ENCODE data around the gene GFRA3. TPM values are rescaled to one million over a fixed set of nuclear protein-coding genes. Genes with fewer than 3 reads are reported as not detected.

Gene GFRA3, protein sequence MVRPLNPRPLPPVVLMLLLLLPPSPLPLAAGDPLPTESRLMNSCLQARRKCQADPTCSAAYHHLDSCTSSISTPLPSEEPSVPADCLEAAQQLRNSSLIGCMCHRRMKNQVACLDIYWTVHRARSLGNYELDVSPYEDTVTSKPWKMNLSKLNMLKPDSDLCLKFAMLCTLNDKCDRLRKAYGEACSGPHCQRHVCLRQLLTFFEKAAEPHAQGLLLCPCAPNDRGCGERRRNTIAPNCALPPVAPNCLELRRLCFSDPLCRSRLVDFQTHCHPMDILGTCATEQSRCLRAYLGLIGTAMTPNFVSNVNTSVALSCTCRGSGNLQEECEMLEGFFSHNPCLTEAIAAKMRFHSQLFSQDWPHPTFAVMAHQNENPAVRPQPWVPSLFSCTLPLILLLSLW
- not detected in 2 replicates for total RNA-seq

GRCh38 chr5:138274189-138274853 lies at the start of gene GFRA3:
GFRA3 (minus strand) TSS chr5:138274621; CDS start chr5:138274424, 197 bp downstream.

DNA sequence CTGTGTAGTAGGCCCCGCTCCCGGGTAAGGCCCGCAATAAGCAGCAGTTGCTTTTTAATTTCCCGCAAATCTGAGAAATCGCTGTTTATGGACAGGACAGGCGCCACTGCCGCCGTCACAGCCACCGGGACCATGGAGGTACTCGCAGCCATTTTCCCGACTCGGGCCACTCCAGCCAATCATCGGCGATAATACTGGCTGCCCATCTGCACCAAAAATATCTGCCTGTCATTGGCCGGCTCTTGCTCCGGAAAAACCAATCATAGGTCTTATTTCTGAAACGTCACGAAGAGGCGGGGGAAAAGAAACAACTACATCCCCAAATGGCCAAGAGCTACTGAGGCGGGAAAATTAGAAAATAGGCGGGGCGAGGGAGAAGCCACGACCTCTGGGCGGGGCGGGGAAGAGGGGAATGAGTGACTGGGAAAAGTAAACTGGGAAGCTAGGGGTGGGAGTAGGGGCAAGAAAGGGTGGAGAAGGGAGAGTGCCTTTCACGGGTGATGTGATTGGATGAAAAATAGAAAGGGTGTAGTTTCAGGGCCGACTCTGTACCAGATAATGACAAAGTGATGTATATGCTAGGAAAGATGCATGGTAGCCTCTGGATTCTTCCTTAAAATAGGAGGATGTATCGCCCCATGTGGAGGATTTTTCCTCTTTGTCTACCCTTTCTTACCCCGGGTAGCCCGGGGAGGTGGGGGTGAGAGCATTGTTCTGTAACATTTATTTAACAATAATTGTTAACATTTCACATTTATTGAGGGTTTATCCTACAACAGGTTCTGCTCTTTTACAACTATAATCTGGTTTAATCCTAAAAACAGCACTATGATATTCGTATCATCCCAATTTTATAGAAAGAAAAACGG lies 61.0 kb downstream of the GFRA3 start, which contains the start of gene CDC23:
Gene CDC23 (minus strand): TSS at position 163 of the 869 bp plus-strand sequence. CDS start 11 bp downstream, at position 152.

Other genes with a start within 250 kb of the GFRA3 start
- gene FAM13B, start 241.5 kb downstream of the GFRA3 start, total RNA-seq, result 28.5 and 33.1 TPM in 2 replicates
- not detected in 2 replicates for gene WNT8A, start 190.6 kb downstream of the GFRA3 start, total RNA-seq
- gene NME5, start 135.2 kb downstream of the GFRA3 start, total RNA-seq, result 1.1 and 1.6 TPM in 2 replicates
- gene BRD8, start 96.0 kb downstream of the GFRA3 start, total RNA-seq, result 52.7 and 61.6 TPM in 2 replicates
- 63.7 and 116 TPM in 2 replicates for gene KIF20A, start 95.5 kb downstream of the GFRA3 start, total RNA-seq
- 45.1 and 48.4 TPM in 2 replicates for gene CDC23, start 61.3 kb downstream of the GFRA3 start, total RNA-seq
- gene CDC25C, start 57.2 kb upstream of the GFRA3 start, total RNA-seq, result 13.0 and 19.0 TPM in 2 replicates
- gene FAM53C, start 63.6 kb upstream of the GFRA3 start, total RNA-seq, result 32.2 and 34.4 TPM in 2 replicates
- 61.6 and 69.0 TPM in 2 replicates for gene KDM3B, start 78.1 kb upstream of the GFRA3 start, total RNA-seq
- 2.8 and 5.6 TPM in 2 replicates for gene REEP2, start 164.4 kb upstream of the GFRA3 start, total RNA-seq
- gene EGR1, start 190.9 kb upstream of the GFRA3 start, total RNA-seq, result 0.79 and 0.80 TPM in 2 replicates